ENCODE measurements around the gene PRKN. TPM values are rescaled to one million over a fixed set of nuclear protein-coding genes. Genes with fewer than 3 reads are reported as not detected.

The PRKN gene
- total and polyA plus RNA-seq, 2 donors (not counting 3 experiments of a cell fraction or from before 2014, with no cell fraction given), result 0.06 TPM; not detected in 1

DNA sequence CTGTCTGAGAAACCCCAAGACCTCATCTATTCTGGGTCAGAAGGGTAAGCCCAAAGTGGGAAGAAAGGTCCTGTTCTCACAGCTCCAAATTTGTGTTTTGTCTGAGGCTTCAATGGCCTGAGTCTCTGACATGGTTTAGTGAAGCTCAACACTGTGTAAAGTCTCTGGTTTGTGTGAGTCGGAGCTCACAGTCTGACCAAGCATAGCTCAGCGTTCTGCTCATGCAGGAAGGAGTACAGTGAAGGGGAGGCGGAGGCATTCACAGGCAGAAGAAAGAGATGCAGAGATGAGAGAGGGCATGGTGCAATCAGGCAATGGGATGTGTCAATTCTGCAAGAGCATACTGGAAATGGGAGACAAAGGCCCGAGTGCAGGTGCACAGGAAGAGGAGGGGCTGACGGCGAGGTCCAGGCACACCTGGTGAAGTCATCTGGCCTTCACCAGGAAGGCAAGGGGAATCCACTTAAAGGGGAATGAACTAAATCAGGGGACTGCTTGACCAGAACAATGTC lies 990.7 kb downstream of the PRKN start:
- Histone ChIP-seq H3K79me2 (ENCODE audit: control insufficient read depth, insufficient read depth, low read length) (no peaks in the 10 kb centered on the region), H3K4me3 (replicated peaks in 1 of 3; ENCODE audit: insufficient read depth in 1 of 3, low read depth in 1 of 3, low read length in 3 of 3) (no peak overlapping the region), H3K9ac (replicated peaks; ENCODE audit: extremely low read depth, insufficient read depth, low read length) (no peak overlapping the region), H3K4me2 (ENCODE audit: insufficient read depth, low read length) (no peak overlapping the region), H3K4me1 (ENCODE audit: control insufficient read depth, extremely low read depth, insufficient read depth, low read length) (no peaks in the 10 kb centered on the region), H2AFZ (ENCODE audit: low read depth, low read length) (no peak overlapping the region), H4K20me1 (replicated peaks; ENCODE audit: control insufficient read depth, extremely low read depth, insufficient read depth, low read length) (no peaks in the 10 kb centered on the region), H3K36me3 (ENCODE audit: control insufficient read depth in 2 of 2, extremely low read depth in 1 of 2, insufficient read depth in 2 of 2, low read length in 2 of 2) (no peaks in the 10 kb centered on the region), H3K9me3 (replicated peaks; ENCODE audit: control insufficient read depth, insufficient read depth, low read length) (no peaks in the 10 kb centered on the region), H3K27me3 (ENCODE audit: control insufficient read depth in 2 of 2, insufficient read depth in 2 of 2, low read length in 2 of 2) (no peaks in the 10 kb centered on the region), H3K27ac (ENCODE audit: insufficient read depth, low read depth, low read length) (no peak overlapping the region), H3K9me1 (replicated peaks; ENCODE audit: control insufficient read depth, extremely low read depth, insufficient read depth, low read length) (no peaks in the 10 kb centered on the region)
- BruUV-seq (replicated peaks), result no TSS peak
- TF ChIP-seq JUN (IDR thresholded peaks at IDR 0.05; ENCODE audit: borderline replicate concordance, insufficient read depth, insufficient read length, low read depth) (no peak), GATA2 (IDR thresholded peaks at IDR 0.05; ENCODE audit: insufficient read depth, insufficient read length, low read depth, low read length) (no peak), MYC (IDR thresholded peaks at IDR 0.05; ENCODE audit: low read depth, low read length) (no peak), POLR2AphosphoS5 (IDR thresholded peaks at IDR 0.05; ENCODE audit: insufficient read depth, low read depth, low read length) (no peak), FOS (IDR thresholded peaks at IDR 0.05; ENCODE audit: borderline replicate concordance, insufficient read depth, low read length) (no peak), EZH2 (IDR thresholded peaks at IDR 0.05; ENCODE audit: borderline replicate concordance, low read depth, low read length, severe bottlenecking) (no peak), POLR2A (IDR thresholded peaks at IDR 0.05; ENCODE audit: low read depth, low read length) (no peak)
- TF ChIP-seq, protein P1, sequence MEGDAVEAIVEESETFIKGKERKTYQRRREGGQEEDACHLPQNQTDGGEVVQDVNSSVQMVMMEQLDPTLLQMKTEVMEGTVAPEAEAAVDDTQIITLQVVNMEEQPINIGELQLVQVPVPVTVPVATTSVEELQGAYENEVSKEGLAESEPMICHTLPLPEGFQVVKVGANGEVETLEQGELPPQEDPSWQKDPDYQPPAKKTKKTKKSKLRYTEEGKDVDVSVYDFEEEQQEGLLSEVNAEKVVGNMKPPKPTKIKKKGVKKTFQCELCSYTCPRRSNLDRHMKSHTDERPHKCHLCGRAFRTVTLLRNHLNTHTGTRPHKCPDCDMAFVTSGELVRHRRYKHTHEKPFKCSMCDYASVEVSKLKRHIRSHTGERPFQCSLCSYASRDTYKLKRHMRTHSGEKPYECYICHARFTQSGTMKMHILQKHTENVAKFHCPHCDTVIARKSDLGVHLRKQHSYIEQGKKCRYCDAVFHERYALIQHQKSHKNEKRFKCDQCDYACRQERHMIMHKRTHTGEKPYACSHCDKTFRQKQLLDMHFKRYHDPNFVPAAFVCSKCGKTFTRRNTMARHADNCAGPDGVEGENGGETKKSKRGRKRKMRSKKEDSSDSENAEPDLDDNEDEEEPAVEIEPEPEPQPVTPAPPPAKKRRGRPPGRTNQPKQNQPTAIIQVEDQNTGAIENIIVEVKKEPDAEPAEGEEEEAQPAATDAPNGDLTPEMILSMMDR (IDR thresholded peaks at IDR 0.05; ENCODE audit: extremely low read depth in 1 of 2, insufficient read depth in 1 of 2, low read depth in 1 of 2, low read length in 2 of 2), result no peak
- TF ChIP-seq, protein P2, sequence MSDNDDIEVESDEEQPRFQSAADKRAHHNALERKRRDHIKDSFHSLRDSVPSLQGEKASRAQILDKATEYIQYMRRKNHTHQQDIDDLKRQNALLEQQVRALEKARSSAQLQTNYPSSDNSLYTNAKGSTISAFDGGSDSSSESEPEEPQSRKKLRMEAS (IDR thresholded peaks at IDR 0.05; ENCODE audit: insufficient read depth, insufficient read length), result no peak
- intact Hi-C loops (cut with micrococcal nuclease), result no loop called here
- DNase-seq (ENCODE audit: low read depth, low spot score), result no peak
- ChIA-PET POLR2A (no interaction called here), CTCF (no interaction called here)
- FAIRE-seq, result no peak
- dilution Hi-C loops (cut with MboI; ENCODE audit: extremely low pct_ligation_motif_present, low sequenced_read_pairs), result no loop called here

Measured in endothelial cell of umbilical vein (primary cell).